WTC11 (cell line): ENCODE data around the gene ATP6V1G1. TPM values are rescaled to one million over a fixed set of nuclear protein-coding genes. Genes with fewer than 3 reads are reported as not detected.

Source experiments
- ATAC-seq: fragments of 200-7000 bp; cut with Tn5 transposase; 2 replicates; pipeline ENCODE4 v1.10.0; 2021; ENCODE audit warnings: mild to moderate bottlenecking, moderate library complexity
- CTCF ChIA-PET: fragments of 300-600 bp; sonication (Branson Sonifier 250); formaldehyde crosslinking; loops from one replicate; lab custom pipeline; 2021; ENCODE audit warnings: antibody characterized with exemption; lab: Charles Lee
- POLR2A ChIA-PET: fragments of 350-600 bp; sonication (Branson Sonifier 250); formaldehyde crosslinking; loops from one replicate; lab custom pipeline; 2021; ENCODE audit warnings: antibody characterized with exemption; lab: Charles Lee
- DNase-seq: peaks from one replicate; pipeline ENCODE4 v3.0.0; 2021; ENCODE audit warnings: low spot score
- H3K27ac Mint-ChIP-seq: 2 replicates; pipeline ENCODE4 v1.8.0; 2021; ENCODE audit warnings: mixed read lengths
- H3K27me3 Mint-ChIP-seq: 2 replicates; pipeline ENCODE4 v1.8.0; 2021; ENCODE audit warnings: low read depth, mild to moderate bottlenecking, moderate library complexity, mixed read lengths
- H3K36me3 Mint-ChIP-seq: 2 replicates; pipeline ENCODE4 v1.8.0; 2021; ENCODE audit warnings: mixed read lengths
- H3K4me1 Mint-ChIP-seq: 2 replicates; pipeline ENCODE4 v1.8.0; 2022; ENCODE audit warnings: mixed read lengths
- H3K4me3 Mint-ChIP-seq: 2 replicates; pipeline ENCODE4 v1.8.0; 2021; ENCODE audit warnings: mild to moderate bottlenecking, moderate library complexity, mixed read lengths
- H3K9me3 Mint-ChIP-seq: 2 replicates; pipeline ENCODE4 v1.8.0; 2021; ENCODE audit warnings: mixed read lengths
- ATF1 ChIP-seq: sonication (generic); formaldehyde crosslinking; IDR thresholded peaks from 2 replicates; pipeline ENCODE4 v1.8.1; 2023; ENCODE audit warnings: mild to moderate bottlenecking, moderate library complexity, missing genetic modification reagents
- ATF6 ChIP-seq: sonication (generic); formaldehyde crosslinking; IDR thresholded peaks from 2 replicates; pipeline ENCODE4 v1.8.1; 2023; ENCODE audit warnings: mild to moderate bottlenecking, missing genetic modification reagents
- E2F5 ChIP-seq: sonication (generic); formaldehyde crosslinking; IDR thresholded peaks from 2 replicates; pipeline ENCODE4 v1.8.1; 2022; ENCODE audit warnings: mild to moderate bottlenecking, moderate library complexity, missing genetic modification reagents
- ETV6 ChIP-seq: sonication (generic); formaldehyde crosslinking; IDR thresholded peaks from 2 replicates; pipeline ENCODE4 v1.8.1; 2022; ENCODE audit warnings: mild to moderate bottlenecking, missing genetic modification reagents
- FOXJ3 ChIP-seq: sonication (generic); formaldehyde crosslinking; IDR thresholded peaks from 2 replicates; pipeline ENCODE4 v1.9.0; 2021; ENCODE audit warnings: missing genetic modification reagents, mild to moderate bottlenecking, borderline replicate concordance
- GRHL2 ChIP-seq: fragments of 250-450 bp; sonication (Bioruptor Pico); IDR thresholded peaks from 2 replicates; pipeline ENCODE4 v1.8.0; 2022; ENCODE audit warnings: mild to moderate bottlenecking, moderate library complexity; ENCODE audit not compliant: insufficient replicate concordance, severe bottlenecking
- NR2C2 ChIP-seq: sonication (generic); formaldehyde crosslinking; IDR thresholded peaks from 2 replicates; pipeline ENCODE4 v1.8.0; 2022; ENCODE audit warnings: mild to moderate bottlenecking, missing genetic modification reagents
- NR3C1 ChIP-seq: sonication (generic); formaldehyde crosslinking; conservative IDR thresholded peaks from 2 replicates; pipeline ENCODE4 v1.8.1; 2023; ENCODE audit warnings: low read depth, mild to moderate bottlenecking, missing genetic modification reagents
- RELA ChIP-seq: sonication (generic); formaldehyde crosslinking; IDR thresholded peaks from 2 replicates; pipeline ENCODE4 v1.8.1; 2022; ENCODE audit warnings: missing genetic modification reagents, mild to moderate bottlenecking, borderline replicate concordance
- RORB ChIP-seq: fragments of 250-450 bp; sonication (Bioruptor Pico); IDR thresholded peaks from 2 replicates; pipeline ENCODE4 v1.9.0; 2021; ENCODE audit warnings: mild to moderate bottlenecking
- SMAD3 ChIP-seq: sonication (generic); formaldehyde crosslinking; IDR thresholded peaks from 2 replicates; pipeline ENCODE4 v1.8.0; 2022; ENCODE audit warnings: missing genetic modification reagents, mild to moderate bottlenecking, borderline replicate concordance
- STAT6 ChIP-seq: sonication (generic); formaldehyde crosslinking; conservative IDR thresholded peaks from 2 replicates; pipeline ENCODE4 v1.8.1; 2023; ENCODE audit warnings: mild to moderate bottlenecking, low read depth, missing genetic modification reagents, moderate library complexity
- USF1 ChIP-seq: sonication (generic); formaldehyde crosslinking; IDR thresholded peaks from 2 replicates; pipeline ENCODE4 v1.8.0; 2022; ENCODE audit warnings: mild to moderate bottlenecking, missing genetic modification reagents
- USF2 ChIP-seq: sonication (generic); formaldehyde crosslinking; IDR thresholded peaks from 2 replicates; pipeline ENCODE4 v1.8.1; 2023; ENCODE audit warnings: mild to moderate bottlenecking, missing genetic modification reagents, moderate library complexity
- ZNF423 ChIP-seq: fragments of 250-450 bp; sonication (Bioruptor Pico); IDR thresholded peaks from 2 replicates; pipeline ENCODE4 v2.1.2; 2022; ENCODE audit warnings: mild to moderate bottlenecking, moderate library complexity
- total RNA-seq: library from RNA; stranded (reverse); gene quantifications from 3 replicates; pipeline ENCODE4 v1.2.3, GENCODE V29; 2021
- TF ChIP-seq, protein P1 (sequence below): fragments of 250-450 bp; sonication (Bioruptor Pico); IDR thresholded peaks from 2 replicates; pipeline ENCODE4 v2.1.2; 2022; ENCODE audit warnings: mild to moderate bottlenecking, moderate library complexity
- TF ChIP-seq, protein P2 (sequence below): sonication (generic); formaldehyde crosslinking; IDR thresholded peaks from 2 replicates; pipeline ENCODE4 v1.8.0; 2022; ENCODE audit warnings: mild to moderate bottlenecking, missing genetic modification reagents

ATP6V1G1 gene
- total RNA-seq, 1 experiment from 2014 or later, result 108 TPM

GRCh38 chr9:114588651-114589526, 1.3 kb downstream of the ATP6V1G1 start:
- Mint-ChIP-seq H3K4me1 (peaks cover 40% of the 10 kb centered on the region), H3K36me3 (peaks cover 28% of the 10 kb centered on the region), H3K27me3 (no peaks in the 10 kb centered on the region), H3K9me3 (0 out of 2 replicates have a peak, but pooled peaks cover 6% of the 10 kb centered on the region), H3K4me3 (peak overlapping the region; percentile 100), H3K27ac (peak overlapping the region; percentile 94)
- no peak for ATAC-seq
- ChIA-PET POLR2A (interaction anchor here (1.6 kb wide), 2 partner anchors 23 to 56 kb away, joined by 4 to 13 read pairs; partner anchors contain the start of gene TMEM268), CTCF (interaction anchor here (1.1 to 2.4 kb wide), 3 partner anchors 51 to 183 kb away, joined by 3 to 16 read pairs (median 5); no protein-coding TSS in a partner anchor)
- no peak for DNase-seq
- TF ChIP-seq SMAD3 (CRISPR knock-in tag) (no peak), STAT6 (CRISPR knock-in tag) (no peak), ATF1 (no peak), NR3C1 (CRISPR knock-in tag) (no peak), NR2C2 (CRISPR knock-in tag) (no peak), FOXJ3 (CRISPR knock-in tag) (no peak), E2F5 (CRISPR knock-in tag) (no peak), RELA (CRISPR knock-in tag) (no peak), USF1 (CRISPR knock-in tag) (no peak), USF2 (CRISPR knock-in tag) (no peak), ATF6 (CRISPR knock-in tag) (no peak), GRHL2 (CRISPR knock-in tag) (no peak), ETV6 (CRISPR knock-in tag) (no peak), ZNF423 (no peak), RORB (CRISPR knock-in tag) (no peak)
- TF ChIP-seq, protein P1, sequence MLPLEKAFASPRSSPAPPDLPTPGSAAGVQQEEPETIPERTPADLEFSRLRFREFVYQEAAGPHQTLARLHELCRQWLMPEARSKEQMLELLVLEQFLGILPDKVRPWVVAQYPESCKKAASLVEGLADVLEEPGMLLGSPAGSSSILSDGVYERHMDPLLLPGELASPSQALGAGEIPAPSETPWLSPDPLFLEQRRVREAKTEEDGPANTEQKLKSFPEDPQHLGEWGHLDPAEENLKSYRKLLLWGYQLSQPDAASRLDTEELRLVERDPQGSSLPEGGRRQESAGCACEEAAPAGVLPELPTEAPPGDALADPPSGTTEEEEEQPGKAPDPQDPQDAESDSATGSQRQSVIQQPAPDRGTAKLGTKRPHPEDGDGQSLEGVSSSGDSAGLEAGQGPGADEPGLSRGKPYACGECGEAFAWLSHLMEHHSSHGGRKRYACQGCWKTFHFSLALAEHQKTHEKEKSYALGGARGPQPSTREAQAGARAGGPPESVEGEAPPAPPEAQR, result no peak
- TF ChIP-seq, protein P2, sequence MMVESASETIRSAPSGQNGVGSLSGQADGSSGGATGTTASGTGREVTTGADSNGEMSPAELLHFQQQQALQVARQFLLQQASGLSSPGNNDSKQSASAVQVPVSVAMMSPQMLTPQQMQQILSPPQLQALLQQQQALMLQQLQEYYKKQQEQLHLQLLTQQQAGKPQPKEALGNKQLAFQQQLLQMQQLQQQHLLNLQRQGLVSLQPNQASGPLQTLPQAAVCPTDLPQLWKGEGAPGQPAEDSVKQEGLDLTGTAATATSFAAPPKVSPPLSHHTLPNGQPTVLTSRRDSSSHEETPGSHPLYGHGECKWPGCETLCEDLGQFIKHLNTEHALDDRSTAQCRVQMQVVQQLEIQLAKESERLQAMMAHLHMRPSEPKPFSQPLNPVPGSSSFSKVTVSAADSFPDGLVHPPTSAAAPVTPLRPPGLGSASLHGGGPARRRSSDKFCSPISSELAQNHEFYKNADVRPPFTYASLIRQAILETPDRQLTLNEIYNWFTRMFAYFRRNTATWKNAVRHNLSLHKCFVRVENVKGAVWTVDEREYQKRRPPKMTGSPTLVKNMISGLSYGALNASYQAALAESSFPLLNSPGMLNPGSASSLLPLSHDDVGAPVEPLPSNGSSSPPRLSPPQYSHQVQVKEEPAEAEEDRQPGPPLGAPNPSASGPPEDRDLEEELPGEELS, result no peak
